Thoracic aorta endothelial cell (primary cell): ENCODE data around the gene GSX1. TPM values are rescaled to one million over a fixed set of nuclear protein-coding genes. Genes with fewer than 3 reads are reported as not detected.

Experiments
- small RNA-seq: library from RNA; depleted of rRNA; stranded (forward); fragments of <200 nt; gene quantifications from one replicate; pipeline ENCODE3, GENCODE V24; 2012
- total RNA-seq: library from RNA; depleted of rRNA; stranded (reverse); fragments of >200 nt; gene quantifications from 2 replicates; pipeline ENCODE4 v1.2.3, GENCODE V29; 2012

The GSX1 gene
- not detected in 2 replicates for total RNA-seq

DNA sequence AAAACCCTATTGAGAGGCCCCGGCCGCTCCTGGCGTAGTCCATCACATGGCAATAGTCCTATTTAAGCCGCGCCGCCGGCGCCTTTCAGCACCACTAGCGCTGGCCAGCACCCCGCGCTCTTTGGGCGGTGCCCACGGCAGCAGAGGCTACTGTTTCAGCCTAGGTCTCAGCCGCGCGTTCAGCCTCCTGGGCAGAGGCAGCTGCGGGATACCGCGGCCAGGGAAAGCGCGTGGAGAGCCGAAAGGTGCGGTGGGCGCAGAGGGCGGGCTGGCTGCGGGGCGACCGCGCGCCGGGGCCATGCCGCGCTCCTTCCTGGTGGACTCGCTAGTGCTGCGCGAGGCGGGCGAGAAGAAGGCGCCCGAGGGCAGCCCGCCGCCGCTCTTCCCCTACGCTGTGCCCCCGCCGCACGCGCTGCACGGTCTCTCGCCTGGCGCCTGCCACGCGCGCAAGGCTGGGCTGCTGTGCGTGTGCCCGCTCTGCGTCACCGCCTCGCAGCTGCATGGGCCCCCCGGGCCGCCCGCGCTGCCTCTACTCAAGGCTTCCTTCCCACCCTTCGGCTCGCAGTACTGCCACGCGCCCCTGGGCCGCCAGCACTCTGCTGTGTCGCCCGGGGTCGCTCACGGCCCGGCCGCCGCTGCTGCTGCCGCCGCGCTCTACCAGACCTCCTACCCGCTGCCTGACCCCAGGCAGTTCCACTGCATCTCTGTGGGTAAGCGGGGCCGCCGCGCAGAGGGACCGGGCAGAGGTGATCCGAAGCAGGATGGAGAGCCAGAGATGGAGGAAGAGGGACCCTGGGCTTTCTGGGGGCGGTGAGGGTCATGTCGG is at the start of gene GSX1:
GSX1 (plus strand) TSS at position 91 of the 826 bp plus-strand sequence; CDS start at position 299, 208 bp downstream.

Small RNAs within 50 kb of the gene (small RNA-seq; reads per million reads assigned to genes)
- 5.5 reads per million, percentile 83 among the genes with 10 or more reads in this experiment for gene RNU6-73P

Other genes with a start within 250 kb of the GSX1 start
- gene LNX2, start 172.0 kb upstream of the GSX1 start, total RNA-seq: 16.2 and 17.6 TPM in 2 replicates
- gene POLR1D, start 170.6 kb upstream of the GSX1 start, total RNA-seq: 122 and 151 TPM in 2 replicates
- not detected in 2 replicates for gene PDX1, start 127.5 kb downstream of the GSX1 start, total RNA-seq
- not detected in 2 replicates for gene CDX2, start 176.8 kb downstream of the GSX1 start, total RNA-seq
- not detected in 2 replicates for gene URAD, start 196.2 kb downstream of the GSX1 start, total RNA-seq